KOPT-K1 (cell line): ENCODE data around the gene MED20.

Source experiments
- H3K27ac ChIP-seq: fragments of 200-600 bp; sonication (generic); 2 replicates; pipeline ENCODE4 v1.5.1; 2016; ENCODE audit warnings: antibody characterized with exemption, mild to moderate bottlenecking, low read depth, low read length; ENCODE audit not compliant: poor library complexity, severe bottlenecking
- H3K36me3 ChIP-seq: fragments of 200-600 bp; sonication (generic); 2 replicates; pipeline ENCODE4 v1.5.1; 2017; ENCODE audit warnings: antibody characterized with exemption, mild to moderate bottlenecking, low read length, moderate library complexity; ENCODE audit not compliant: insufficient read depth
- H3K9me3 ChIP-seq: fragments of 200-600 bp; sonication (generic); 2 replicates; pipeline ENCODE4 v1.5.1; 2017; ENCODE audit warnings: antibody characterized with exemption, low read length, mild to moderate bottlenecking; ENCODE audit not compliant: insufficient read depth, poor library complexity, severe bottlenecking

Gene MED20

GRCh38 chr6:41859356-41859755, 61.6 kb downstream of the MED20 start:
- H3K36me3 ChIP-seq = peaks cover 31% of the 10 kb centered on the region; the same call in 1 of the 2 replicates
- no peaks in the 10 kb centered on the region for H3K9me3 ChIP-seq
- H3K27ac ChIP-seq = no peak overlapping the region

DNA sequence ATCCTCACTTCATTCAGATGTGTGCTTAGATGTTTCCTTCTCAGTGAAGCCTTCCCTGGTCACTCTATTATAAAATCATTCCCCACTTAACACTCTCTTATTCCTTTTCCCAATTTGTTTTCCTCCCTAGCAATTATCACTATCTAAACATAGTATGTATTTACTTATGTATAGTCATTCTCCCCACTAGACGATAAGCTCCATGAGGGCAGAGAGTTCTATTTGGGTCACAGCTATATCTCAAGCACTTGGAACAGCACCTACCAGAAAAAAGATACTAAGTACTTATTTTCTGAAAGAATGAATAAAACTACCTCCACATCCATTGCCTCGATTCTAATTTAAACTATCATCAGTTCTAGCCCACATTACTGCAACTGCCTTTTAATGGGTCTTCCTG, 62.2 kb downstream of the MED20 start:
- no peaks in the 10 kb centered on the region for H3K9me3 ChIP-seq
- peaks cover 28% of the 10 kb centered on the region; the same call in 1 of the 2 replicates for H3K36me3 ChIP-seq
- H3K27ac ChIP-seq = no peak overlapping the region
